ENCODE results near the gene PEX11B. TPM values are rescaled to one million over a fixed set of nuclear protein-coding genes. Genes with fewer than 3 reads are reported as not detected.

Gene PEX11B
- total and polyA plus RNA-seq, 2 experiments from 2014 or later = 7.4 to 9.1 TPM

DNA sequence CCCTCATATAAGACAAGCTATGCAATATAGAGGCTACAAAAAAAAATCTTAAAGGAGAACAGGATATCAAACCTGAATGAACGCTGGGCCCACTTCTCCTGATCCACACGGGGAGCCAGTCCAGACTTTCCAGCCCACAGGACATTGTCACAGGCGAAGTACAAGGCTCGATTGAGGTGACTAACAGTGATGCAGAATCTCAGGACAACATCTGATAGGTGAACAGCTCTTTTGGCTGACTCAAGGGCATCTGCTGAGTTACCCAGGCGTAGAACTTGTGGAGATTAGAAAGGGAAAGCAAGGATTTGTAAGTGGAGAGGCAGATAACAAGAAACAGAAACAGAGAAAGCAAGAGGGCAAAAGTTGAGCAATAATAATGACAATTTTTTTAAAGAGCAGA, 1.8 kb downstream of the PEX11B start:
- no peak overlapping the region for H3K4me2 ChIP-seq
- no peak for TF ChIP-seq JUNB (IDR thresholded peaks at IDR 0.05; ENCODE audit: unreplicated experiment)
- no peak for TF ChIP-seq REST (IDR thresholded peaks at IDR 0.05; ENCODE audit: unreplicated experiment)
- no peak for TF ChIP-seq EZH2 (IDR thresholded peaks at IDR 0.05; ENCODE audit: low read depth, unreplicated experiment)
- no peak for TF ChIP-seq CTCF (conservative IDR thresholded peaks at IDR 0.05; ENCODE audit: low read depth in 2 of 2)
- TF ChIP-seq STAT1 (IDR thresholded peaks at IDR 0.05; ENCODE audit: unreplicated experiment) = no peak
- no peak for TF ChIP-seq ZNF331 (CRISPR knock-in tag; IDR thresholded peaks at IDR 0.05; ENCODE audit: low read depth)
- TF ChIP-seq, protein P1, sequence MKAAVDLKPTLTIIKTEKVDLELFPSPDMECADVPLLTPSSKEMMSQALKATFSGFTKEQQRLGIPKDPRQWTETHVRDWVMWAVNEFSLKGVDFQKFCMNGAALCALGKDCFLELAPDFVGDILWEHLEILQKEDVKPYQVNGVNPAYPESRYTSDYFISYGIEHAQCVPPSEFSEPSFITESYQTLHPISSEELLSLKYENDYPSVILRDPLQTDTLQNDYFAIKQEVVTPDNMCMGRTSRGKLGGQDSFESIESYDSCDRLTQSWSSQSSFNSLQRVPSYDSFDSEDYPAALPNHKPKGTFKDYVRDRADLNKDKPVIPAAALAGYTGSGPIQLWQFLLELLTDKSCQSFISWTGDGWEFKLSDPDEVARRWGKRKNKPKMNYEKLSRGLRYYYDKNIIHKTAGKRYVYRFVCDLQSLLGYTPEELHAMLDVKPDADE (IDR thresholded peaks at IDR 0.05) = no peak
- no peak for TF ChIP-seq ZNF114 (CRISPR knock-in tag; IDR thresholded peaks at IDR 0.05)
- no peak for TF ChIP-seq NANOG (IDR thresholded peaks at IDR 0.05; ENCODE audit: borderline replicate concordance)
- peaks cover 20% of the 10 kb centered on the region for H3K27me3 Mint-ChIP-seq (ENCODE audit: insufficient read depth, low read depth, poor library complexity)
- no peaks in the 10 kb centered on the region; the same call in 1 of the 2 replicates for H4K20me1 ChIP-seq (replicated peaks; ENCODE audit: insufficient read depth)
- no peak overlapping the region for H2AFZ ChIP-seq
- no peak for ATAC-seq
- no peak for DNase-seq (ENCODE audit: low spot score)
- peaks cover 8% of the 10 kb centered on the region; the same call in 1 of the 2 replicates for H3K27me3 ChIP-seq (ENCODE audit: insufficient read depth)
- H3F3A ChIP-seq (replicated peaks; ENCODE audit: low read depth) = no peaks in the 10 kb centered on the region; the same call in 1 of the 2 replicates
- H3K4me3 Mint-ChIP-seq = peak overlapping the region; percentile 32; the same call in 2 of the 3 replicates
- H3K36me3 Mint-ChIP-seq (ENCODE audit: low read depth) = peaks cover 3% of the 10 kb centered on the region; the same call in 2 of the 3 replicates
- H3K4me1 Mint-ChIP-seq = peaks cover 12% of the 10 kb centered on the region; the same call in 2 of the 3 replicates
- H3K79me2 ChIP-seq (replicated peaks; ENCODE audit: insufficient read depth) = no peaks in the 10 kb centered on the region
- peaks cover 6% of the 10 kb centered on the region; the same call in 1 of the 2 replicates for H3K4me1 ChIP-seq (ENCODE audit: insufficient read depth)
- no peak overlapping the region for H3K27ac Mint-ChIP-seq
- H3K9me2 ChIP-seq (ENCODE audit: insufficient read depth) = no peaks in the 10 kb centered on the region
- H3K36me3 ChIP-seq (ENCODE audit: insufficient read depth) = no peaks in the 10 kb centered on the region
- no peak overlapping the region for H3K4me3 ChIP-seq
- H3K9me3 Mint-ChIP-seq = no peaks in the 10 kb centered on the region
- no peak overlapping the region for H3K27ac ChIP-seq (ENCODE audit: low read depth)
